HEK293T (cell line): ENCODE results near the gene MAP2K2.

Source experiments
- BHLHE40 ChIP-seq: fragments of 450-650 bp; IDR thresholded peaks from 2 replicates; pipeline ENCODE4 v1.6.1; 2016; ENCODE audit warnings: mild to moderate bottlenecking, moderate library complexity, borderline replicate concordance
- ELF4 ChIP-seq: fragments of 450-650 bp; IDR thresholded peaks from 2 replicates; pipeline ENCODE4 v1.6.1; 2017; ENCODE audit warnings: antibody characterized with exemption
- FOXA1 ChIP-seq: fragments of 450-650 bp; IDR thresholded peaks from 2 replicates; pipeline ENCODE4 v1.6.1; 2016; ENCODE audit warnings: mild to moderate bottlenecking
- FOXK2 ChIP-seq: fragments of 450-650 bp; IDR thresholded peaks from 2 replicates; pipeline ENCODE4 v1.6.1; 2016; ENCODE audit warnings: mild to moderate bottlenecking
- FOXM1 ChIP-seq: fragments of 450-650 bp; IDR thresholded peaks from 2 replicates; pipeline ENCODE4 v1.6.1; 2017; ENCODE audit warnings: mild to moderate bottlenecking, borderline replicate concordance
- HDGF ChIP-seq: fragments of 450-650 bp; IDR thresholded peaks from 2 replicates; pipeline ENCODE4 v1.6.1; 2017; ENCODE audit warnings: antibody characterized with exemption, borderline replicate concordance
- NFRKB ChIP-seq: fragments of 450-650 bp; IDR thresholded peaks from 2 replicates; pipeline ENCODE4 v1.6.1; 2016; ENCODE audit warnings: mild to moderate bottlenecking, moderate library complexity
- SP1 ChIP-seq: fragments of 450-650 bp; IDR thresholded peaks from 2 replicates; pipeline ENCODE4 v1.6.1; 2017
- SUZ12 ChIP-seq: fragments of 450-650 bp; IDR thresholded peaks from 2 replicates; pipeline ENCODE4 v1.6.1; 2016; ENCODE audit warnings: mild to moderate bottlenecking

- TF ChIP-seq HDGF: no peak
- no peak for TF ChIP-seq SUZ12
- no peak for TF ChIP-seq FOXM1
- no peak for TF ChIP-seq FOXA1
- TF ChIP-seq FOXK2: no peak
- TF ChIP-seq SP1: no peak
- TF ChIP-seq NFRKB: no peak
- TF ChIP-seq ELF4: no peak
- TF ChIP-seq BHLHE40: no peak
These were observed 27.7 kb upstream of the MAP2K2 start for GRCh38 chr19:4151623-4152022.
